Loucy (cell line): Measurements from ENCODE around the gene FSTL5.

Source experiments
- H2AFZ ChIP-seq: fragments of 200-600 bp; sonication (generic); 2 replicates; pipeline ENCODE4 v1.6.0; 2016; ENCODE audit warnings: antibody characterized with exemption, mild to moderate bottlenecking, low read length, moderate library complexity
- H3F3A ChIP-seq: fragments of 200-600 bp; 2 replicates; pipeline ENCODE4 v1.6.0; 2016; ENCODE audit warnings: antibody characterized with exemption, low read depth, mild to moderate bottlenecking
- H3K27me3 ChIP-seq: fragments of 200-600 bp; sonication (generic); 2 replicates; pipeline ENCODE4 v1.6.1; 2014; ENCODE audit warnings: low read length, mild to moderate bottlenecking; ENCODE audit not compliant: insufficient read depth, poor library complexity, severe bottlenecking
- H3K36me3 ChIP-seq: fragments of 200-600 bp; sonication (generic); 2 replicates; pipeline ENCODE4 v1.6.1; 2016; ENCODE audit warnings: low read length; ENCODE audit not compliant: insufficient read depth
- H3K4me1 ChIP-seq: fragments of 200-600 bp; sonication (generic); 2 replicates; pipeline ENCODE4 v1.5.1; 2014; ENCODE audit warnings: low read length, mild to moderate bottlenecking; ENCODE audit not compliant: insufficient read depth, poor library complexity, severe bottlenecking
- H3K4me2 ChIP-seq: fragments of 200-600 bp; sonication (generic); 2 replicates; pipeline ENCODE4 v1.6.0; 2014; ENCODE audit warnings: antibody characterized with exemption, low read length, low read depth, mild to moderate bottlenecking; ENCODE audit not compliant: poor library complexity, severe bottlenecking
- H3K4me3 ChIP-seq: fragments of 200-600 bp; sonication (generic); 2 replicates; pipeline ENCODE4 v1.5.1; 2014; ENCODE audit warnings: low read length, mild to moderate bottlenecking, mixed read lengths; ENCODE audit not compliant: poor library complexity, severe bottlenecking
- H3K79me2 ChIP-seq: fragments of 200-600 bp; sonication (generic); 2 replicates; pipeline ENCODE4 v1.6.1; 2014; ENCODE audit warnings: low read length; ENCODE audit not compliant: insufficient read depth
- H3K9ac ChIP-seq: fragments of 200-600 bp; sonication (generic); 2 replicates; pipeline ENCODE4 v1.6.0; 2014; ENCODE audit warnings: mild to moderate bottlenecking, low read depth, low read length, moderate library complexity; ENCODE audit not compliant: poor library complexity, severe bottlenecking
- H3K9me2 ChIP-seq: fragments of 200-600 bp; sonication (generic); replicated peaks from 2 replicates; pipeline ENCODE4 v1.6.1; 2016; ENCODE audit warnings: low read depth, low read length, mixed read lengths
- H3K9me3 ChIP-seq: fragments of 200-600 bp; sonication (generic); 2 replicates; pipeline ENCODE4 v1.6.1; 2014; ENCODE audit warnings: mild to moderate bottlenecking, antibody characterized with exemption, low read length, low read depth; ENCODE audit not compliant: insufficient read depth
- H4K20me1 ChIP-seq: fragments of 200-600 bp; sonication (generic); 2 replicates; pipeline ENCODE4 v1.6.0; 2014; ENCODE audit warnings: antibody characterized with exemption, low read length, mild to moderate bottlenecking; ENCODE audit not compliant: insufficient read depth, poor library complexity, severe bottlenecking
- EZH2phosphoT487 ChIP-seq: fragments of 200-600 bp; IDR thresholded peaks from 2 replicates; pipeline ENCODE4 v1.6.1; 2018; ENCODE audit warnings: antibody characterized with exemption, mild to moderate bottlenecking, moderate library complexity, borderline replicate concordance
- TF ChIP-seq, protein P1 (sequence below): fragments of 200-600 bp; sonication (generic); conservative IDR thresholded peaks from 2 replicates; pipeline ENCODE4 v1.5.1; 2014; ENCODE audit warnings: mild to moderate bottlenecking, antibody characterized with exemption, low read length

The FSTL5 gene

DNA sequence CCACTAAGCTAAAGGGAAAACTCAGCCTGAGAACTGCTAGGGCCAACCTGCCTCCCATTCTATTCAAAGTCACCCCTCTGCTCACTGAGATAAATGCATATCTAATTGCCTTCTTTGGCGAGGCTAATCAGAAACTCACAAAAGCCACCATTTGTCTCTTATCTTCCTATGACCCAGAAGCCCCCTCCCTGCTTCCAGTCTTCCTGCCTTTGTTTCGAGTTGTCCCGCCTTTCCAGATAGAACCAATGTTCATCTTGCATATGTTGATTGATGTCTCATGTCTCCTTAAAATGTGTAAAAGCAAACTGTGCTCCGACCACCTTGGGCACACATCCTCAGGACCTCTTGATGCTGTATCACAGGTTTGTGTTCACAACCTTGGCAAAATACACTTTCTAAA, 459.8 kb downstream of the FSTL5 start:
- Histone ChIP-seq H3K36me3 (no peaks in the 10 kb centered on the region), H3K4me1 (no peaks in the 10 kb centered on the region), H2AFZ (no peak overlapping the region), H3F3A (no peaks in the 10 kb centered on the region), H3K9me3 (no peaks in the 10 kb centered on the region), H3K4me3 (no peak overlapping the region), H4K20me1 (no peaks in the 10 kb centered on the region), H3K4me2 (no peak overlapping the region), H3K79me2 (no peaks in the 10 kb centered on the region), H3K9ac (no peak overlapping the region), H3K27me3 (no peaks in the 10 kb centered on the region), H3K9me2 (no peaks in the 10 kb centered on the region)
- no peak for TF ChIP-seq EZH2phosphoT487
- TF ChIP-seq, protein P1, sequence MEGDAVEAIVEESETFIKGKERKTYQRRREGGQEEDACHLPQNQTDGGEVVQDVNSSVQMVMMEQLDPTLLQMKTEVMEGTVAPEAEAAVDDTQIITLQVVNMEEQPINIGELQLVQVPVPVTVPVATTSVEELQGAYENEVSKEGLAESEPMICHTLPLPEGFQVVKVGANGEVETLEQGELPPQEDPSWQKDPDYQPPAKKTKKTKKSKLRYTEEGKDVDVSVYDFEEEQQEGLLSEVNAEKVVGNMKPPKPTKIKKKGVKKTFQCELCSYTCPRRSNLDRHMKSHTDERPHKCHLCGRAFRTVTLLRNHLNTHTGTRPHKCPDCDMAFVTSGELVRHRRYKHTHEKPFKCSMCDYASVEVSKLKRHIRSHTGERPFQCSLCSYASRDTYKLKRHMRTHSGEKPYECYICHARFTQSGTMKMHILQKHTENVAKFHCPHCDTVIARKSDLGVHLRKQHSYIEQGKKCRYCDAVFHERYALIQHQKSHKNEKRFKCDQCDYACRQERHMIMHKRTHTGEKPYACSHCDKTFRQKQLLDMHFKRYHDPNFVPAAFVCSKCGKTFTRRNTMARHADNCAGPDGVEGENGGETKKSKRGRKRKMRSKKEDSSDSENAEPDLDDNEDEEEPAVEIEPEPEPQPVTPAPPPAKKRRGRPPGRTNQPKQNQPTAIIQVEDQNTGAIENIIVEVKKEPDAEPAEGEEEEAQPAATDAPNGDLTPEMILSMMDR: no peak

DNA sequence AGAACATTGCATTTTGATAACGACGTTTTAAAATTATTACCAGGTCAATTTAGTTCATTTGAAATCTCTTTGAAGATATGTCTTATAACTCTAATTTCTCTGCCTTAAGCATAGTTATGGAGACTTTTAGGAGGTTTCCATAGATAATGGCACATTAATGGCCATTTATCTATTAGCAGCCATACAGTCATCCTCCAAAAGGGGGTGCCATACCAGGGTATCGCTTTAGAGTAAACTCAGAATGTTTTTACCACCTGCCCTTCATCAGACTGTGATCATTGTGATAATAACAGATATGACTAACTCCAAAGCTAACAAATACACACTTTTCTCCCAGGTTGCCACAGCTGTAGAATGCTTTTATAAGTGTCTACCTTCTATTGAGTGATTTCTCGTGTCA, 461.5 kb downstream of the FSTL5 start:
- Histone ChIP-seq H3K4me1 (no peaks in the 10 kb centered on the region), H3K9me2 (no peaks in the 10 kb centered on the region), H3K36me3 (no peaks in the 10 kb centered on the region), H3K9me3 (no peaks in the 10 kb centered on the region), H3K27me3 (no peaks in the 10 kb centered on the region), H4K20me1 (no peaks in the 10 kb centered on the region), H3K4me3 (no peak overlapping the region), H3F3A (no peaks in the 10 kb centered on the region), H3K4me2 (no peak overlapping the region), H3K9ac (no peak overlapping the region), H2AFZ (no peak overlapping the region), H3K79me2 (no peaks in the 10 kb centered on the region)
- TF ChIP-seq EZH2phosphoT487: no peak
- TF ChIP-seq, protein P1: peak; percentile 44

DNA sequence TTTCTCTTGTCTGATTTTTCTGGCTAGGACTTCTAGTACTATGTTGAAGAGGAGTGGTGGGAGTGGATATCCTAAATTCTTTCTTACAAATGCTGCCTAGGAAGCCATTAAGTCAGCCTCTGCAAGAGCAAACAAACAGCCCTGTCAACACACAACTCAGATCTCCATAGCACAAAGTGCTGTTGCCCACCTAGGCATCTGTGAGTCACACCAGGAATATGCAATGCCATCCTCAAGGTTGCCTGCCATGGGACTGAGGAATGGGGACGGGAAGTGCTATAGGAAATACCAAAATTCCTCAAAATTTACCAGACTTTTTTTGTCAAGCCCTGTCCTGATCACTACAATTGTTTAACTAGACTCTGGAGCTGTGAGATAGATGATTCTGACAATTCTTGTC, 466.9 kb downstream of the FSTL5 start:
- no peak overlapping the region for H3K4me3 ChIP-seq
- H3K9me3 ChIP-seq: no peaks in the 10 kb centered on the region
- TF ChIP-seq, protein P1: no peak
- no peak for TF ChIP-seq EZH2phosphoT487
- H3K36me3 ChIP-seq: no peaks in the 10 kb centered on the region
- H2AFZ ChIP-seq: no peak overlapping the region
- H3K4me1 ChIP-seq: no peaks in the 10 kb centered on the region
- H3F3A ChIP-seq: no peaks in the 10 kb centered on the region
- no peaks in the 10 kb centered on the region for H4K20me1 ChIP-seq
- H3K4me2 ChIP-seq: no peak overlapping the region
- no peak overlapping the region for H3K9ac ChIP-seq
- no peaks in the 10 kb centered on the region for H3K9me2 ChIP-seq
- no peaks in the 10 kb centered on the region for H3K27me3 ChIP-seq
- no peaks in the 10 kb centered on the region for H3K79me2 ChIP-seq
